GM18505 (cell line): ENCODE data around the gene TMEM120B.
"Not testable (repeated sequence)": the region's sequence is repeated elsewhere in the genome, so short reads cannot be mapped to it uniquely, and the experiment has no call there.

Experiments
- ATAC-seq: cut with Tn5 transposase; IDR thresholded peaks from one replicate; pipeline ENCODE4 v1.9.1; 2021; ENCODE audit not compliant: unreplicated experiment
- POLR2A ChIP-seq: IDR thresholded peaks from 4 replicates; pipeline ENCODE4 v1.6.1; 2011; ENCODE audit warnings: borderline replicate concordance; ENCODE audit not compliant: insufficient read depth, insufficient read length; ENCODE audit errors: extremely low read depth

TMEM120B gene

GRCh38 chr12:121748218-121748570 lies 35.6 kb downstream of the TMEM120B start:
- ATAC-seq = no peak
- no peak for TF ChIP-seq POLR2A

- peak; percentile 53 for ATAC-seq
- no peak for TF ChIP-seq POLR2A
These were observed 36.2 kb downstream of the TMEM120B start for GRCh38 chr12:121748571-121749265.

GRCh38 chr12:121749267-121749666 lies 36.7 kb downstream of the TMEM120B start:
- no peak for ATAC-seq

GRCh38 chr12:121750507-121750955 lies 38.0 kb downstream of the TMEM120B start:
- ATAC-seq = no peak
- TF ChIP-seq POLR2A = no peak

More at GRCh38 chr12:121749267-121749666, 36.7 kb downstream of the TMEM120B start:
- no peak for TF ChIP-seq POLR2A

- TF ChIP-seq POLR2A = no peak
- no peak for ATAC-seq
These were observed 38.5 kb downstream of the TMEM120B start for GRCh38 chr12:121751034-121751433.

GRCh38 chr12:121751749-121752351 lies 39.3 kb downstream of the TMEM120B start:
- no peak for TF ChIP-seq POLR2A
- no peak for ATAC-seq

GRCh38 chr12:121753844-121754264 lies 41.3 kb downstream of the TMEM120B start:
- no peak for ATAC-seq
- TF ChIP-seq POLR2A = no peak

- TF ChIP-seq POLR2A = no peak
- no peak for ATAC-seq
These were observed 42.3 kb downstream of the TMEM120B start for GRCh38 chr12:121754836-121755235.

GRCh38 chr12:121755591-121755990 lies 43.0 kb downstream of the TMEM120B start:
- no peak for ATAC-seq
- no peak for TF ChIP-seq POLR2A

GRCh38 chr12:121758536-121758935 lies 46.0 kb downstream of the TMEM120B start:
- ATAC-seq = not testable (repeated sequence)

GRCh38 chr12:121762269-121762668 lies 49.7 kb downstream of the TMEM120B start:
- no peak for ATAC-seq
- TF ChIP-seq POLR2A = no peak

GRCh38 chr12:121764808-121765207 lies 52.3 kb downstream of the TMEM120B start:
- no peak for TF ChIP-seq POLR2A
- ATAC-seq = no peak

GRCh38 chr12:121765573-121765972 lies 53.0 kb downstream of the TMEM120B start:
- ATAC-seq = no peak
- TF ChIP-seq POLR2A = no peak

- TF ChIP-seq POLR2A = no peak
- ATAC-seq = no peak
These were observed 53.9 kb downstream of the TMEM120B start for GRCh38 chr12:121766290-121767039.
